Upper lobe of right lung (tissue), 1 donor: ENCODE results near the gene CALCOCO1. TPM values are rescaled to one million over a fixed set of nuclear protein-coding genes. Genes with fewer than 3 reads are reported as not detected.
A peak's percentile ranks its signal among the peaks of the same experiment; 100 is the strongest.

Experiments used
- ATAC-seq: fragments of 200-7000 bp; cut with Tn5 transposase; one replicate; pipeline ENCODE4 v1.9.1; 2020; ENCODE audit warnings: mild to moderate bottlenecking, moderate library complexity
- DNase-seq: peaks from one replicate; pipeline ENCODE4 v3.0.0-alpha.2; 2020
- H3K27ac ChIP-seq: fragments of 200-600 bp; one replicate; pipeline ENCODE4 v1.8.0; 2022
- H3K27me3 ChIP-seq: fragments of 200-600 bp; one replicate; pipeline ENCODE4 v1.8.0; 2022; ENCODE audit warnings: mild to moderate bottlenecking
- H3K36me3 ChIP-seq: fragments of 200-600 bp; one replicate; pipeline ENCODE4 v1.8.0; 2022
- H3K4me1 ChIP-seq: fragments of 200-600 bp; one replicate; pipeline ENCODE4 v1.8.0; 2022
- H3K4me3 ChIP-seq: fragments of 200-600 bp; one replicate; pipeline ENCODE4 v1.8.0; 2022; ENCODE audit warnings: mild to moderate bottlenecking
- H3K9me3 ChIP-seq: fragments of 200-600 bp; one replicate; pipeline ENCODE4 v1.8.0; 2022
- intact Hi-C: fragments of 100-400 bp; cut with DNase I; formaldehyde crosslinking; loops from one replicate; pipeline ENCODE4 v1.11.0; 2022
- total RNA-seq: library from RNA; stranded (reverse); fragmentation: NEBNext Ultra II Directional; extraction: Animal tissue kit (Norgen Biotek cat#: 25700); gene quantifications from one replicate; pipeline ENCODE4 v1.2.1, GENCODE V29; 2021
- TF ChIP-seq, protein P1 (sequence below): fragments of 200-600 bp; IDR thresholded peaks from one replicate; pipeline ENCODE4 v1.8.0; 2022; ENCODE audit warnings: antibody characterized with exemption
- donor health status: DM: no; HTN: yes; CAD: no; lungs with severe emphysema.

The CALCOCO1 gene
- total RNA-seq, 1 donor from 2014 or later = 191 TPM

DNA sequence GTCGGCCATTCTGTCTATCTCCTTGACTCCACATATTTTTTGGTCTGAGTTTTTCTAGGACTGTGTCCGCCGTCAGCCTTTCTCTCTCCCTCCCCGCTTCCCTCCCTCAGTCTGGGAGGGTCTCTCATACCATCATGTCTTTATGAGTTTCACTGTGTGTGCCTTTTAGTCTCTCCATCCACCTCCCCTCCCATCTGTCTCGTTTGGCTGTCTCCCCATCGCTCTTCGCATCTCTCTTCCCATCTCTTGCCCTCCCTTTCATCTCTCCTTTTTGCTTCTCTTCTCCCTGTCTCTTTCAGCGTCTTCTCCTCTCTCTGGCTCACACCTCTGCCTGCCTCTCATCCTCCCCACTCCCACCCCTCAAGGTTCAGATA is 31.5 kb upstream of the CALCOCO1 start:
- H3K9me3 ChIP-seq = no peaks in the 10 kb centered on the region
- intact Hi-C loops = no loop called here
- no peak for DNase-seq

DNA sequence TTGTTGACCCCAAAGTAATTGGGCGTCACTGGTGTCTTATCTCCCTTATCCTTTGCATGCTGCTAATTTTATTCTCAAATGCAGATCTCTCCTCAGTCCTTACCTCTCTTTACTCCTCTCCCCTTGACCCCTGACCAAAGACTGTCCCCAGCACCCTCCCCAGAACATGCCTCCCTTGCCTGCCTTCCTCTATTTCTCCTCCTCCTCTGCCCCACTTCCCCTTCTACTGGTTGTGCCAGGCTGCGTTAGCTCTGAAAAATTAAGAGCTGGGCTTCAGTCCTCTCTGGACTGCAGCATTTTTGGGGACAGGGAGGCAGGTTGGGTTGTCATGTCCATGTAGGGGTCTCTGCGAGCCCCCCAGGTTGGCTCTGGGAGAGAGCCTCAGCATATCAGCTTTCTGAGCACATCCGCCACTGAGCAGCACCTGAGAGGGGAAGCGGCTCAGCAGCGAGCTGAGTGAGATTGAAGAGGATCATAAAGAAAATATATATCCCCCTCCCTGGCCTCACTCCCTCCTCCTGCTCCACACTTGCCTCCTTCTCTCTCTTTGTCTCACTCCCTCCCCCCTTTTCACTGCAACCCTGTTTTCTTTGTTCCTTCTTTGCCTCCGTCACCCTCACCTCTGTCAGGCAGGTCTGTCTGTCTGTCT is 31.0 kb upstream of the CALCOCO1 start:
- peaks cover 36% of the 10 kb centered on the region for H3K27me3 ChIP-seq
- TF ChIP-seq, protein P1, sequence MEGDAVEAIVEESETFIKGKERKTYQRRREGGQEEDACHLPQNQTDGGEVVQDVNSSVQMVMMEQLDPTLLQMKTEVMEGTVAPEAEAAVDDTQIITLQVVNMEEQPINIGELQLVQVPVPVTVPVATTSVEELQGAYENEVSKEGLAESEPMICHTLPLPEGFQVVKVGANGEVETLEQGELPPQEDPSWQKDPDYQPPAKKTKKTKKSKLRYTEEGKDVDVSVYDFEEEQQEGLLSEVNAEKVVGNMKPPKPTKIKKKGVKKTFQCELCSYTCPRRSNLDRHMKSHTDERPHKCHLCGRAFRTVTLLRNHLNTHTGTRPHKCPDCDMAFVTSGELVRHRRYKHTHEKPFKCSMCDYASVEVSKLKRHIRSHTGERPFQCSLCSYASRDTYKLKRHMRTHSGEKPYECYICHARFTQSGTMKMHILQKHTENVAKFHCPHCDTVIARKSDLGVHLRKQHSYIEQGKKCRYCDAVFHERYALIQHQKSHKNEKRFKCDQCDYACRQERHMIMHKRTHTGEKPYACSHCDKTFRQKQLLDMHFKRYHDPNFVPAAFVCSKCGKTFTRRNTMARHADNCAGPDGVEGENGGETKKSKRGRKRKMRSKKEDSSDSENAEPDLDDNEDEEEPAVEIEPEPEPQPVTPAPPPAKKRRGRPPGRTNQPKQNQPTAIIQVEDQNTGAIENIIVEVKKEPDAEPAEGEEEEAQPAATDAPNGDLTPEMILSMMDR = no peak
- peaks cover 13% of the 10 kb centered on the region for H3K4me1 ChIP-seq
- intact Hi-C loops = no loop called here
- H3K4me3 ChIP-seq = no peak overlapping the region
- peak; percentile 7 for ATAC-seq
- H3K36me3 ChIP-seq = no peaks in the 10 kb centered on the region
- DNase-seq = no peak
- no peak overlapping the region for H3K27ac ChIP-seq
- H3K9me3 ChIP-seq = no peaks in the 10 kb centered on the region

More for the DNA sequence above, 31.5 kb upstream of the CALCOCO1 start:
- Histone ChIP-seq H3K4me1 (peaks cover 13% of the 10 kb centered on the region), H3K36me3 (no peaks in the 10 kb centered on the region), H3K4me3 (no peak overlapping the region), H3K27me3 (peaks cover 39% of the 10 kb centered on the region), H3K27ac (no peak overlapping the region)
- ATAC-seq = no peak
- TF ChIP-seq, protein P1 = no peak

DNA sequence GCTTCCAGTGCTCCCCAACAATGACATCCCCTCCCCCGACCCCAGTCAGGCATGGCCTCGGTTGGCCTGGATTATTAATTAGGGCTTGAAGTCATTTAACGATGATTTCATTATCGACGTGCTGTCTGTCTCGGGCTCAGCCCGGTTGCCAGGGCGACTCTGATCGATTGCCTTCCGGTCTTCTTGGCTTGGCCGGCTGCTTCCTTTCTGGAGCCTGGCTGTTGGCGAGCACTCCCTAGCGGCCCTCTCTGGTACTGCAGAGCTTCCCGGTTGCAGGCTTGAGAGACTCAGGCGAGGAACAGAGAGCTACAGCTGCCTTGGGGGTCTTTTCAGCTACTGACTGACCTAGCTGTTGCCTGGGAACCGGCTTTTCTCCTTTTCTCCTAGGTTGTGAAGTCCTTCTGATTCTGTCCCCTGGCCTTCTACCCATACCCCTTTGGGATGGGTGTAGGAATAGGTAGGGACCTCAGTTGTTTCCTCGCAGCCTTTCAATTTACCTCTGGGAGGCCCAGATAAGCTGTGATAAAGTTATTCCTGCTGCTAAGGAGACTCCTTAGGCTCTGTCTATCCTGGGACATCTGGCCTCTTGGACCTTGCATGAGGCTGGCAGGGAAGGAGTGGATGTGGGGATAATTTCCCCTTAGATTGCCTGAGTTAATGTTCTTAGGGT is 30.0 kb upstream of the CALCOCO1 start:
- intact Hi-C loops = no loop called here
- peak; percentile 88 for ATAC-seq
- peaks cover 27% of the 10 kb centered on the region for H3K27me3 ChIP-seq
- TF ChIP-seq, protein P1 = peak; percentile 91
- no peaks in the 10 kb centered on the region for H3K9me3 ChIP-seq
- peak; percentile 87 for DNase-seq
- no peaks in the 10 kb centered on the region for H3K36me3 ChIP-seq
- peaks cover 14% of the 10 kb centered on the region for H3K4me1 ChIP-seq
- no peak overlapping the region for H3K27ac ChIP-seq
- no peak overlapping the region for H3K4me3 ChIP-seq

DNA sequence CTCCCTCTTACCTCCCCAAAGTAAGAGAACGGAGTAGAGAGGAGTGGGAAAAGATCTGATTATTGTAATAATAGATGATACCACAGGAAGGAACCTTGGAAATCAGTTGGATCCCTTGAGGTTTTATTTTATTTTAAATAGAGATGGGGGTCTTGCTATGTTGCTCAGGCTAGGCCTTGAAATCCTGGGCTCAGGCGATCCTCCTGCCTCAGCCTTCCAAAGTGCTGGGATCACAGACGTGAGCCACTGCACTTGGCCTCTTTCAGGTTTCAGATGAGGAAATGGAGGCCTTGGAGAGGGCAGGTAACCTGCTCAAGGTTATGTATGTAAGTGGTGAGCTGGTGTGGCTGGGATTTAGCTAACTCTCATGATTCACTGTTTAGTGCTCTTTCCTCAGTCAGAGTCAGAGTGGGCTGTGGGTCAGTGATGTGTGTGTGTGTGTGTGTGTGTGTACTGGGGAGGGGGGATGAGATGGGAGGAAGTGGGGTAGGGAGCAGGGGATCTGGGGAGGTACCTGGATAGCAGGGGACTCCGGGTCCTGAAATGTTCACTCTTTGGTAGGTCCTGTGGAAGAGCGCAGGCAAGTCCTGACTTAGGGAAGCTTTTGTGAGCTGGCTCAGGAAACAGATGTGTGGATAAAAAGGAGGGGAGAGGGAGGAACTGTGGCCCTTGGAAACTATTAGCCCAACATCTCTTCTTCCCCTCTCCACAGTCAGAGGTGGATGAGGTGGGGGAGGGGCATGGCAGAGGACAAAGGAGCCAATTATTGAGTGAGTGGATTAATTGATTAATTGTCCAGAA is 29.2 kb upstream of the CALCOCO1 start:
- H3K4me3 ChIP-seq = no peak overlapping the region
- H3K27ac ChIP-seq = no peak overlapping the region
- intact Hi-C loops = no loop called here
- ATAC-seq (no peak), DNase-seq (no peak)
- H3K9me3 ChIP-seq = no peaks in the 10 kb centered on the region
- TF ChIP-seq, protein P1 = no peak
- peaks cover 21% of the 10 kb centered on the region for H3K4me1 ChIP-seq
- H3K27me3 ChIP-seq = peaks cover 29% of the 10 kb centered on the region
- H3K36me3 ChIP-seq = no peaks in the 10 kb centered on the region

DNA sequence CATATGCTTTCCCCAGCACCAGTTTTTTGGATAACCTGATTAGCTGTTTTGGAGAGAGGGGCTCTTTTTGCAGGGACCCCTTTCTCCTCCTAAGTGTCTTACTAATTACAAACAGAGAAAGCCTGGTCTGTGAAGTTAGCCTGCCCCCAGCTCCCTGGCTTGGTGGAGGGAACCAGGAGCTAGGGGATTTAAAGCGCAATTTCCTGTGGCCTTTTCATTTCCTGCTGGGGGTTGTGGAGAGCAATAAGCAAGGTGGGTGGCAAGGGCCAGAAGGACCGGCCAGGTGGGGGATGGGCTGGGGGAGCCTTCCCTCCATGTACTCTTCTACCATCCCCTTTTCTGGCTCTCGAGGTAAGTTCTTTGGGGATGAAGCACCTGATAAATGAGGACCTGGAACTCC is 28.6 kb upstream of the CALCOCO1 start:
- peaks cover 32% of the 10 kb centered on the region for H3K27me3 ChIP-seq
- ATAC-seq (no peak), DNase-seq (no peak)
- no peak overlapping the region for H3K4me3 ChIP-seq
- H3K9me3 ChIP-seq = no peaks in the 10 kb centered on the region
- TF ChIP-seq, protein P1 = no peak
- no peaks in the 10 kb centered on the region for H3K36me3 ChIP-seq
- peaks cover 27% of the 10 kb centered on the region for H3K4me1 ChIP-seq
- H3K27ac ChIP-seq = no peak overlapping the region
- intact Hi-C loops = no loop called here
